ENCODE measurements around the gene CYGB.

The CYGB gene

DNA sequence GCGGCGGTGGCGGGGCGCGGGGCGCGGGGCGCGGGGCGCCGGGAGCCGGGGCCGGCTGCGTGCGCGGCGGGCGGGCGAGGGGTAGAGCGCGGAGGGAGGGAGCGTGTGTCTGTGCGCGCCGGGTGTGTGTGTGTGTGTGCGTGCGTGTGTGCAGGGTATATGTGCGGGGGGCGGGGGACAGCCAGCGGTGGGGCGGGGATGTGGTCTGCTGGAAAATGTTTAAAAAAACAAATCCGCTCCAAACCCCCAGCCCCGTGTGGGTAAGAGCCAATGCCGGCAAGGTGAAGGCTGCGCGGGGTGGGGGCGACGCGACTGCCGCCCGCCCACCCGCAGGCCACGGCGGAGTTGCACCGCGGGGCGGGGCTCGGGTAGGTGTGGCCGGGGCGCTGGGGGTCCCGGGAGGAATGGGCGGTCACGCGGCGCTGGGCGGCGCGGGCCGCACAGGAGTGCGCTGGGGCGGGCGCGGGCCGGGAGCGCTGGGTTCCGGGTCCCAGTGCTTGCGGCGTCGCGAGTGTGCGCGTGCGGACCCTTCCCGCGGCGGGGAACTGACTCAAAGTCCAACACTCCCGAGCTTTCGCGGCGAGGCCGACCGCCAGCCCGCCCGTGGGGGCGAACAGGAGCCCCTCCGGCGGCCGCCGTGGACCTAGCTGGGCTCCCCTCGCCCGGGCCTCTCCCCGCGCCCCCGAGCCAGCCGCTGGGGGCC, at the start of gene CYGB:
Gene CYGB, minus strand, starts transcription at position 132 of the 703 bp plus-strand sequence. CDS start 167 bp downstream, outside the sequence.
- DNase-seq (ENCODE audit: low read depth in 2 of 2, low spot score in 1 of 2): no peak

GRCh38 chr17:76586741-76587487, 49.4 kb upstream of the CYGB start:
- no peak for DNase-seq (ENCODE audit: low read depth in 2 of 2, low spot score in 1 of 2)

- no peak for DNase-seq (ENCODE audit: low read depth in 2 of 2, low spot score in 1 of 2)
These were observed 48.4 kb upstream of the CYGB start, which contains the start of gene ST6GALNAC2 for GRCh38 chr17:76585649-76586593. ST6GALNAC2 (minus strand) TSS chr17:76585860; CDS start chr17:76585808, 52 bp downstream.

DNA sequence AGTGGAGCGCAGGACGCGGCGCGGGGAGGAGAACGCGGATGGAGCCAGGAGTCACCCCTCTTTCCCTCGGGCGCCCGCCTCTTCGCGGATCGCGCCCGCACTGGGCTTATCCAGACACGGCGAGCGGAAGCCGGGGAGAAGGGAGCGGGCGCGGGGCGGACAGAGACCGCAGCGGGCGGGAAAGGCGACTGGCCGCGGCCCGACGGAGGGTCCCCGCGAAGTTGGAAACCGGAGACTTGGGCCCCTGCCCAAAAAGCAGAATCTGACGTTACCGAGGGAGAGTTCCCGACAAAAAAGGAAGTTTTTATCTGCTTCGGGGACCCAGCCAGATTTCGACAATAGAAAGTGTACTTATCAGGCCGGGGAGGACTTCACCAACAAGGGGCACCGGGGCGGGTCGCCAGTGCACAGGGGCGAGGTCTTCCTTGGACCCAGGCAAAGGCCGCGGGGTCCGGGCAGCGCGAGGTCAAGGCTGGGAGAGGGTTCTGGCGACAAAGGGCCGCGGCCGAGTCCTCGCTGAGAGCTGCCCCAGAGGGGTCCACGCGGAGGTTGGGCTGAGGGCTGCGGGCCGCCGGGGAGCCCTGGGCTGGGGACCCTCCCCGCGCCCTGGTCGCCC, 47.6 kb upstream of the CYGB start:
- DNase-seq (ENCODE audit: low read depth in 2 of 2, low spot score in 1 of 2): no peak

- DNase-seq (ENCODE audit: low read depth in 2 of 2, low spot score in 1 of 2): no peak
These were observed 47.0 kb upstream of the CYGB start for GRCh38 chr17:76584427-76585032.

GRCh38 chr17:76582660-76583059, 45.2 kb upstream of the CYGB start:
- no peak for DNase-seq (ENCODE audit: low read depth in 2 of 2, low spot score in 1 of 2)

GRCh38 chr17:76581515-76581914, 44.0 kb upstream of the CYGB start:
- no peak for DNase-seq (ENCODE audit: low read depth in 2 of 2, low spot score in 1 of 2)

DNA sequence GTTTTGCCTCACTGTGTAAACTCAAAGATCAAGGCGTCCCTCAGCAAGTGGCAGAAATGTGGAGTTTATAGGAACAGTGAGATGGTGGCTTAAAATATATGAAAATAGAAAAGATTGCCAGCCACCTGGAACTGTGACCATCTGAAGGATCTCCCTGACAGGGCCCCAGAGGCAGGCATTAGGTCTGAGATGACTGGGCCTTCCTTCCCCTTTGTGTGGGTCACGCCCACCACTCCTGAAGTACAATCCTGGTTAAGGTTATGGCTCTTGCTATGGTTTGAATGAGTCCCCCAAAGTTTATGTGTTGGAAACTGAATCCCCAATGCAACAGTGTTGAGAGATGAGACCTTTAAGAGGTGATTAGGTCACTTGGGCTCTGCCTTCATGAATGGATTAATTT, 41.8 kb upstream of the CYGB start:
- DNase-seq (ENCODE audit: low read depth in 2 of 2, low spot score in 1 of 2): no peak

- DNase-seq (ENCODE audit: low read depth in 2 of 2, low spot score in 1 of 2): no peak
These were observed 40.9 kb upstream of the CYGB start for GRCh38 chr17:76578376-76578775.

- no peak for DNase-seq (ENCODE audit: low read depth in 2 of 2, low spot score in 1 of 2)
These were observed 40.4 kb upstream of the CYGB start for GRCh38 chr17:76577876-76578275.

- no peak for DNase-seq (ENCODE audit: low read depth in 2 of 2, low spot score in 1 of 2)
These were observed 38.7 kb upstream of the CYGB start for GRCh38 chr17:76576189-76576588.

GRCh38 chr17:76575570-76575969, 38.1 kb upstream of the CYGB start:
- DNase-seq (ENCODE audit: low read depth in 2 of 2, low spot score in 1 of 2): no peak

DNA sequence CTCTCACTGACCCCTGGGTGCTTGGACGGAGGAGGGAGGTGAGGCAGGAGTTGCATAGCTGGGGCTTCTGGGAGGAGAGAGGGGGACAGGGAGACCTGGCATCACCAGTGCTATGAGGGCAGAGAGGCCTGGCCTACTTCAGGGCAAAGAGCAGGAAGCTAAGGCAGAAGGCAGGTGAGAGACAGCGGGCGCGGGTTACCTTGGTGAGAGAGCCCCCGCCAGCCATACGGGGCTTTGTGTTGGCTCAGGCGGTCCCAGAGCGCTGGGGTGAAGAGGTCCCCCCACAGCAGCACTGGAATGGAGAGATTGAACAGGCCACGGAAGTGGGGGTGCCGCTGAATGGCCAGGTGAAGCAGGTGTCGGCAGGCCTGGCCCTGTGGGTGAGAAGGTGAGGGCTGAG, 36.7 kb upstream of the CYGB start:
- DNase-seq (ENCODE audit: low read depth in 2 of 2, low spot score in 1 of 2): no peak

DNA sequence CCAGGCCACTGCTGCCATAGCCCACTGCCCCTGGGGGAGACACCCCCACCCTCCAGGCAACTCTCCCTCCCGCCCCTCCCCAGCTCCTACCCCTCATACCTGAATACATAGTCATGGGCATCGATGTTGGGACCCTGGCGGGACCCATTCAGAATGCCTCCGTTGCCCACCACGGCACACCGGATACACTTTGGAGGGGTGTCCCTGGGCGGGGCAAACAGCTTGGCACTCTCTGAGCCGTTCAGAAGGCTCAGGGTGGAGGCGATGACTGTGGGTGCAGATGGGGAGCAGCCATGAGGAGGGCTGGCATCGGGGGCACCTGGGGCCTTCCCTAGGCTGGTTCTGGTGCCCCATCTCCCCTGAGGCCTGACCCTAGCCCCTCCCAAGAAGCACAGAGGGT, 35.6 kb upstream of the CYGB start:
- no peak for DNase-seq (ENCODE audit: low read depth in 2 of 2, low spot score in 1 of 2)

- no peak for DNase-seq (ENCODE audit: low read depth in 2 of 2, low spot score in 1 of 2)
These were observed 34.8 kb upstream of the CYGB start for GRCh38 chr17:76572201-76572910.

DNA sequence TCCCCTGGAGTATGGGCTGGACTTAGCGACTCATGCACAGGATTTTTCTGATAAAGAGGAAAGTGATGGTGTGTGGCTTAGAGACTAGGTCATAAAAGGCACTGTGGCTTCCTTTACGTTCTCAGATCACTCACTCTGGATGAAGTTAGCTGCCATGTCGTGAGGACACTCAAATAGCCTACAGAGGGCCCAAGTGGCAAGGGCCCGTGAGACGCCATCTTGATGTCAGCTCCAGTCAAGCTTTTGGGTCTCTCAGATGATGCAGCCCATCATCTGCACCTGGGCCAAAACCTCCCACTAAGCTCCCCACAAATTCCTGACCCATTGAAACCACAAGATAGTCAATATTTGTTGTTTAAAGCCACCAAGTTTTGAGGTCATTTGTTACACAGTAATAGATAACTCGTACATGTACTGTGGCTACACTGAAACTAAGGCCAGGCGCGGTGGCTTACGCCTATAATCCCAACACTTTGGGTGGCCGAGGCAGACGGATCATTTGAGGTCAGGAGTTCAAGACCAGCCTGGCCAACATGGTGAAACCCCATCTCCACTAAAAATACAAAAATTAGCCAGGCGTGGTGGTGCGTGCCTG, 33.5 kb upstream of the CYGB start:
- no peak for DNase-seq (ENCODE audit: low read depth in 2 of 2, low spot score in 1 of 2)

GRCh38 chr17:76570457-76570856, 32.9 kb upstream of the CYGB start:
- no peak for DNase-seq (ENCODE audit: low read depth in 2 of 2, low spot score in 1 of 2)

DNA sequence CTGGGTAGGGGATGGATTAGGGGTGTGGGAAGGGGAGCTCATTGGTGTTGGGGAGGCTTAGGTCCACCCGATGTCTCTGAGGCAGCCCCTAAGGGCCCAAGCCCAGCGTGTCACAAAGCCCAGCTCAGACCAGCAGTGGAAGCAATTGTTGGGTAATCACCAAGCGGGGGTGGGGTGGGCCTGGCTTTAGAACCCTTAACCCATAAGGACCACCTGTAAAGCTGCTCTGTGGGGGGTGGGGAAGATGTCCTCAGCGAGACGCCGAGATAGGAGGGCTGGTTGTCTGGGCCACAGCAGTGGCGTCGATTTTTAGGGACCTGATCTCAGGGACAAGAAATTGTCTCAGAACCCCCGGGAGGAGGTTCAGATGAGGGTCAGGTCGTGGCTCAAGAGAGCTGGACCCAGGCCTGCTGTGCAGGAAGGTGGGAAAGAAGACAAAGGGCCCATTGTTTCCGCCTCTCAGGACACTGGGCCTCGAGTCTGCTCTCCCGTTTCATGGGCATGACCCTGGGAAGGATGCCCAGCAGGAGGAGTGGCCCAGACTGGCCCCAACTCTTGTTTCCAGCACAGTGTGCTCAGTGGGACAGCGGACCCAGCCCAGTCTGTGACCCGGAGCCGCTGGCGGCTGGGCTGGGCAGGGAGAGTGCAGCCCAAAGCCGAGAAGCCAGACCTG, 32.2 kb upstream of the CYGB start:
- no peak for DNase-seq (ENCODE audit: low read depth in 2 of 2, low spot score in 1 of 2)

DNA sequence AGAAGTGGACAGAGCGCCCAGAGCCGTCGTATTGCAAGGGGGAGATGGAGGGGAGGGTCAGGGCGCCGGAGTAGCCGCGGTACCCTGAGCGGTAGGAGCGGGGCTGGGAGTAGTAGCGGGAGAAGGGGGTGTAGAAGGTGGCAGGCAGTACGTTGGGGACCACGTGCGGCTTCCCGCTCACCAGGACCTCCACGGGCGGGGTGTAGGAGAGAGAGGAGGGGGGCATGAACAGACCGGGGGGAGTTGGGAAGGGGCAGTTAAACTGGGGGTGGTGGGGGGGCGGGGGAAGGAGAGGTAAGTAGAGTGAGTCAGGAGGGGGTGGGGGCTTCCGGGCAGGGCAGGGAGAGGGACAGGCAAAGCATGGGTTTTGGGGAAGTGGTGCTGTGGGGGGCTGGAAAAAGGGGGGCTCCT, 31.3 kb upstream of the CYGB start:
- no peak for DNase-seq (ENCODE audit: low read depth in 2 of 2, low spot score in 1 of 2)
